ENCODE data around the gene CCSAP. TPM values are rescaled to one million over a fixed set of nuclear protein-coding genes. Genes with fewer than 3 reads are reported as not detected.
"Not testable (repeated sequence)": the region's sequence is repeated elsewhere in the genome, so short reads cannot be mapped to it uniquely, and the experiment has no call there.

Gene CCSAP
- total RNA-seq, 1 experiment from 2014 or later: 26.2 TPM

GRCh38 chr1:229302740-229303139 is 40.1 kb downstream of the CCSAP start:
- DNase-seq (ENCODE audit: low read depth, low spot score): no peak
- in situ Hi-C loops (cut with HindIII; ENCODE audit: low pct_unique_long_range_greater_than_20kb, low sequenced_read_pairs): no loop called here

- DNase-seq (ENCODE audit: low read depth, low spot score): no peak
- in situ Hi-C loops (cut with HindIII; ENCODE audit: low pct_unique_long_range_greater_than_20kb, low sequenced_read_pairs): no loop called here
Measured at GRCh38 chr1:229300099-229300757, 42.6 kb downstream of the CCSAP start.

GRCh38 chr1:229298887-229299503 is 43.9 kb downstream of the CCSAP start:
- in situ Hi-C loops (cut with HindIII; ENCODE audit: low pct_unique_long_range_greater_than_20kb, low sequenced_read_pairs): no loop called here
- DNase-seq (ENCODE audit: low read depth, low spot score): no peak

GRCh38 chr1:229298420-229298819 is 44.4 kb downstream of the CCSAP start:
- in situ Hi-C loops (cut with HindIII; ENCODE audit: low pct_unique_long_range_greater_than_20kb, low sequenced_read_pairs): no loop called here
- no peak for DNase-seq (ENCODE audit: low read depth, low spot score)

- in situ Hi-C loops (cut with HindIII; ENCODE audit: low pct_unique_long_range_greater_than_20kb, low sequenced_read_pairs): no loop called here
- DNase-seq (ENCODE audit: low read depth, low spot score): no peak
Measured at GRCh38 chr1:229297746-229298145, 45.1 kb downstream of the CCSAP start.

- in situ Hi-C loops (cut with HindIII; ENCODE audit: low pct_unique_long_range_greater_than_20kb, low sequenced_read_pairs): no loop called here
- DNase-seq (ENCODE audit: low read depth, low spot score): no peak
Measured at GRCh38 chr1:229296541-229296941, 46.3 kb downstream of the CCSAP start.

- in situ Hi-C loops (cut with HindIII; ENCODE audit: low pct_unique_long_range_greater_than_20kb, low sequenced_read_pairs): no loop called here
- no peak for DNase-seq (ENCODE audit: low read depth, low spot score)
Measured at GRCh38 chr1:229295745-229296144, 47.1 kb downstream of the CCSAP start.

- DNase-seq (ENCODE audit: low read depth, low spot score): no peak
- in situ Hi-C loops (cut with HindIII; ENCODE audit: low pct_unique_long_range_greater_than_20kb, low sequenced_read_pairs): no loop called here
Measured at GRCh38 chr1:229293528-229294204, 49.2 kb downstream of the CCSAP start.

- in situ Hi-C loops (cut with HindIII; ENCODE audit: low pct_unique_long_range_greater_than_20kb, low sequenced_read_pairs): not testable (repeated sequence)
Measured at GRCh38 chr1:229291686-229292085, 51.2 kb downstream of the CCSAP start.

GRCh38 chr1:229288516-229288915 is 54.3 kb downstream of the CCSAP start:
- no peak for DNase-seq (ENCODE audit: low read depth, low spot score)
- in situ Hi-C loops (cut with HindIII; ENCODE audit: low pct_unique_long_range_greater_than_20kb, low sequenced_read_pairs): no loop called here

More at GRCh38 chr1:229291686-229292085, 51.2 kb downstream of the CCSAP start:
- not testable (repeated sequence) for DNase-seq (ENCODE audit: low read depth, low spot score)

GRCh38 chr1:229287267-229287666 is 55.6 kb downstream of the CCSAP start:
- DNase-seq (ENCODE audit: low read depth, low spot score): no peak
- in situ Hi-C loops (cut with HindIII; ENCODE audit: low pct_unique_long_range_greater_than_20kb, low sequenced_read_pairs): no loop called here

GRCh38 chr1:229286099-229286766 is 56.6 kb downstream of the CCSAP start:
- in situ Hi-C loops (cut with HindIII; ENCODE audit: low pct_unique_long_range_greater_than_20kb, low sequenced_read_pairs): no loop called here
- DNase-seq (ENCODE audit: low read depth, low spot score): no peak

- in situ Hi-C loops (cut with HindIII; ENCODE audit: low pct_unique_long_range_greater_than_20kb, low sequenced_read_pairs): no loop called here
- DNase-seq (ENCODE audit: low read depth, low spot score): no peak
Measured at GRCh38 chr1:229285440-229285839, 57.4 kb downstream of the CCSAP start.

- in situ Hi-C loops (cut with HindIII; ENCODE audit: low pct_unique_long_range_greater_than_20kb, low sequenced_read_pairs): no loop called here
- no peak for DNase-seq (ENCODE audit: low read depth, low spot score)
Measured at GRCh38 chr1:229284887-229285286, 58.0 kb downstream of the CCSAP start.

- in situ Hi-C loops (cut with HindIII; ENCODE audit: low pct_unique_long_range_greater_than_20kb, low sequenced_read_pairs): no loop called here
- DNase-seq (ENCODE audit: low read depth, low spot score): no peak
Measured at GRCh38 chr1:229283183-229283611, 59.6 kb downstream of the CCSAP start.

GRCh38 chr1:229282295-229282823 is 60.5 kb downstream of the CCSAP start:
- in situ Hi-C loops (cut with HindIII; ENCODE audit: low pct_unique_long_range_greater_than_20kb, low sequenced_read_pairs): no loop called here
- DNase-seq (ENCODE audit: low read depth, low spot score): no peak

GRCh38 chr1:229281339-229281926 is 61.4 kb downstream of the CCSAP start:
- DNase-seq (ENCODE audit: low read depth, low spot score): no peak
- in situ Hi-C loops (cut with HindIII; ENCODE audit: low pct_unique_long_range_greater_than_20kb, low sequenced_read_pairs): no loop called here

GRCh38 chr1:229280921-229281320 is 61.9 kb downstream of the CCSAP start:
- no peak for DNase-seq (ENCODE audit: low read depth, low spot score)
- in situ Hi-C loops (cut with HindIII; ENCODE audit: low pct_unique_long_range_greater_than_20kb, low sequenced_read_pairs): no loop called here
